22Rv1 (cell line): ENCODE data around the gene DENND1C.

Source experiments
- CTCF ChIP-seq: fragments of 450-650 bp; IDR thresholded peaks from 2 replicates; pipeline ENCODE4 v1.5.1; 2017; ENCODE audit warnings: mild to moderate bottlenecking
- ZFX ChIP-seq: fragments of 450-650 bp; IDR thresholded peaks from 2 replicates; pipeline ENCODE4 v1.6.1; 2017; ENCODE audit warnings: antibody characterized with exemption, borderline replicate concordance

GRCh38 chr19:6529351-6529750 is 47.8 kb upstream of the DENND1C start:
- TF ChIP-seq CTCF, result no peak
- TF ChIP-seq ZFX, result no peak
